HG03558 (cell line): Measurements from ENCODE around the gene SMYD3.
A peak's percentile ranks its signal among the peaks of the same experiment; 100 is the strongest.

Source experiments
- ATAC-seq: cut with Tn5 transposase; IDR thresholded peaks from one replicate; pipeline ENCODE4 v1.9.1; 2021; ENCODE audit warnings: moderate number of reproducible peaks; ENCODE audit not compliant: unreplicated experiment; ENCODE audit errors: extremely low read depth

The SMYD3 gene

GRCh38 chr1:246012341-246012740, 494.7 kb downstream of the SMYD3 start:
- ATAC-seq, result no peak

GRCh38 chr1:246010386-246010785, 496.7 kb downstream of the SMYD3 start:
- ATAC-seq, result no peak

- ATAC-seq, result no peak
Observed at GRCh38 chr1:246008363-246008831, 498.7 kb downstream of the SMYD3 start.

GRCh38 chr1:246005067-246005466, 502.0 kb downstream of the SMYD3 start:
- ATAC-seq, result no peak

- ATAC-seq, result no peak
Observed at GRCh38 chr1:246004301-246004700, 502.8 kb downstream of the SMYD3 start.

GRCh38 chr1:246003442-246003730, 503.7 kb downstream of the SMYD3 start:
- ATAC-seq, result no peak

GRCh38 chr1:246002725-246003441, 504.2 kb downstream of the SMYD3 start:
- no peak for ATAC-seq

- ATAC-seq, result no peak
Observed at GRCh38 chr1:246001837-246002230, 505.2 kb downstream of the SMYD3 start.

GRCh38 chr1:246001142-246001836, 505.8 kb downstream of the SMYD3 start:
- ATAC-seq, result no peak

GRCh38 chr1:246000638-246001015, 506.5 kb downstream of the SMYD3 start:
- ATAC-seq, result no peak

- peak; percentile 62 for ATAC-seq
Observed at GRCh38 chr1:245999697-246000637, 507.1 kb downstream of the SMYD3 start.

- no peak for ATAC-seq
Observed at GRCh38 chr1:245997471-245998258, 509.4 kb downstream of the SMYD3 start.

GRCh38 chr1:245996811-245997210, 510.3 kb downstream of the SMYD3 start:
- no peak for ATAC-seq

GRCh38 chr1:245995474-245995873, 511.6 kb downstream of the SMYD3 start:
- ATAC-seq, result no peak

- ATAC-seq, result no peak
Observed at GRCh38 chr1:245991266-245991665, 515.8 kb downstream of the SMYD3 start.

GRCh38 chr1:245990315-245991022, 516.6 kb downstream of the SMYD3 start:
- ATAC-seq, result no peak

GRCh38 chr1:245988393-245989078, 518.5 kb downstream of the SMYD3 start:
- ATAC-seq, result no peak

GRCh38 chr1:245987997-245988392, 519.1 kb downstream of the SMYD3 start:
- ATAC-seq, result no peak

GRCh38 chr1:245987577-245987976, 519.5 kb downstream of the SMYD3 start:
- no peak for ATAC-seq
